ENCODE data around the gene TM4SF20. TPM values are rescaled to one million over a fixed set of nuclear protein-coding genes. Genes with fewer than 3 reads are reported as not detected.

TM4SF20 gene
- total RNA-seq, 2 donors from 2014 or later, result not detected

- no peak overlapping the region for H3K4me3 Mint-ChIP-seq
- no peak overlapping the region for H3K4me3 ChIP-seq (ENCODE audit: low read length)
- TF ChIP-seq CTCF (conservative IDR thresholded peaks at IDR 0.05), result no peak
- 72 to 90% methylated on average over 3 to 6 of the region's 6 CpGs for WGBS, 2 experiments (ENCODE audit: insufficient coverage in 1 of 2, insufficient read length in 1 of 2)
- no peaks in the 10 kb centered on the region for H3K9me3 ChIP-seq (ENCODE audit: control insufficient read depth, low read length)
- no peaks in the 10 kb centered on the region for H3K27me3 ChIP-seq (ENCODE audit: control insufficient read depth, insufficient read depth, low read length, poor library complexity, severe bottlenecking)
- no peak overlapping the region for H3K9ac ChIP-seq (ENCODE audit: extremely low read depth, low read length, poor library complexity, severe bottlenecking)
- peaks cover 57% of the 10 kb centered on the region for H3K36me3 ChIP-seq (ENCODE audit: control insufficient read depth, insufficient read depth, low read length)
- no peak overlapping the region for H3K27ac ChIP-seq (ENCODE audit: low read depth, low read length)
- DNase-seq, result no peak
- no peaks in the 10 kb centered on the region for H3K9me3 Mint-ChIP-seq
- peaks cover 35% of the 10 kb centered on the region for H3K36me3 Mint-ChIP-seq (ENCODE audit: low read depth)
- H3K4me1 Mint-ChIP-seq, result no peaks in the 10 kb centered on the region
- no peaks in the 10 kb centered on the region for H3K4me1 ChIP-seq (ENCODE audit: control insufficient read depth, insufficient read depth, low read length)
- H3K27me3 Mint-ChIP-seq (ENCODE audit: insufficient read depth), result no peaks in the 10 kb centered on the region
- H3K27ac Mint-ChIP-seq, result no peak overlapping the region
Measured at GRCh38 chr2:227340106-227340505, 39.0 kb downstream of the TM4SF20 start.

- H3K9ac ChIP-seq (ENCODE audit: extremely low read depth, low read length, poor library complexity, severe bottlenecking), result no peak overlapping the region
- H3K27me3 ChIP-seq (ENCODE audit: control insufficient read depth, insufficient read depth, low read length, poor library complexity, severe bottlenecking), result no peaks in the 10 kb centered on the region
- Mint-ChIP-seq H3K27me3 (ENCODE audit: insufficient read depth) (no peaks in the 10 kb centered on the region), H3K27ac (no peak overlapping the region), H3K4me1 (no peaks in the 10 kb centered on the region), H3K36me3 (ENCODE audit: low read depth) (peaks cover 43% of the 10 kb centered on the region), H3K9me3 (no peaks in the 10 kb centered on the region), H3K4me3 (no peak overlapping the region)
- no peaks in the 10 kb centered on the region for H3K9me3 ChIP-seq (ENCODE audit: control insufficient read depth, low read length)
- no peak for DNase-seq
- H3K4me3 ChIP-seq (ENCODE audit: low read length), result no peak overlapping the region
- 90 to 96% methylated on average over 2 of the region's 2 CpGs for WGBS, 2 experiments (ENCODE audit: insufficient coverage in 1 of 2, insufficient read length in 1 of 2)
- no peak for TF ChIP-seq CTCF (conservative IDR thresholded peaks at IDR 0.05)
- no peaks in the 10 kb centered on the region for H3K4me1 ChIP-seq (ENCODE audit: control insufficient read depth, insufficient read depth, low read length)
- no peak overlapping the region for H3K27ac ChIP-seq (ENCODE audit: low read depth, low read length)
- H3K36me3 ChIP-seq (ENCODE audit: control insufficient read depth, insufficient read depth, low read length), result peaks cover 64% of the 10 kb centered on the region
Measured at GRCh38 chr2:227339098-227339599, 40.0 kb downstream of the TM4SF20 start.

GRCh38 chr2:227337442-227337841, 41.7 kb downstream of the TM4SF20 start:
- Histone ChIP-seq H3K27me3 (ENCODE audit: control insufficient read depth, insufficient read depth, low read length, poor library complexity, severe bottlenecking) (no peaks in the 10 kb centered on the region), H3K36me3 (ENCODE audit: control insufficient read depth, insufficient read depth, low read length) (peaks cover 70% of the 10 kb centered on the region), H3K9me3 (ENCODE audit: control insufficient read depth, low read length) (no peaks in the 10 kb centered on the region), H3K4me3 (ENCODE audit: low read length) (no peak overlapping the region), H3K9ac (ENCODE audit: extremely low read depth, low read length, poor library complexity, severe bottlenecking) (no peak overlapping the region), H3K4me1 (ENCODE audit: control insufficient read depth, insufficient read depth, low read length) (no peaks in the 10 kb centered on the region), H3K27ac (ENCODE audit: low read depth, low read length) (no peak overlapping the region)
- H3K4me3 Mint-ChIP-seq, result no peak overlapping the region
- no peaks in the 10 kb centered on the region for H3K27me3 Mint-ChIP-seq (ENCODE audit: insufficient read depth)
- H3K9me3 Mint-ChIP-seq, result no peaks in the 10 kb centered on the region
- DNase-seq, result no peak
- no peak overlapping the region for H3K27ac Mint-ChIP-seq
- peaks cover 52% of the 10 kb centered on the region for H3K36me3 Mint-ChIP-seq (ENCODE audit: low read depth)
- H3K4me1 Mint-ChIP-seq, result no peaks in the 10 kb centered on the region
- 93 to 98% methylated on average over 2 of the region's 2 CpGs for WGBS, 2 experiments (ENCODE audit: insufficient coverage in 1 of 2, insufficient read length in 1 of 2)
- no peak for TF ChIP-seq CTCF (conservative IDR thresholded peaks at IDR 0.05)

All from endodermal cell (in vitro differentiated cells).